Measurements from ENCODE around the gene MTAP.
A peak's percentile ranks its signal among the peaks of the same experiment; 100 is the strongest.

Gene MTAP

GRCh38 chr9:21903380-21903965 lies 101.0 kb downstream of the MTAP start:
- no peak for DNase-seq (ENCODE audit: low spot score)
- H3K27ac ChIP-seq: no peak overlapping the region
- TF ChIP-seq CTCF (conservative IDR thresholded peaks at IDR 0.05; ENCODE audit: low read depth): no peak
- ChIA-PET POLR2A (ENCODE audit: low non-redundant PET) (no interaction called here), CTCF (interaction anchor here (0.6 kb wide), 1 partner anchor 90 kb away, joined by 3 read pairs; no protein-coding TSS in a partner anchor)

GRCh38 chr9:21904371-21904770 lies 101.9 kb downstream of the MTAP start:
- H3K27ac ChIP-seq: no peak overlapping the region
- ChIA-PET CTCF (interaction anchor here (0.7 kb wide), 1 partner anchor 81 kb away, joined by 5 read pairs; no protein-coding TSS in a partner anchor), POLR2A (ENCODE audit: low non-redundant PET) (no interaction called here)
- no peak for TF ChIP-seq CTCF (conservative IDR thresholded peaks at IDR 0.05; ENCODE audit: low read depth)
- no peak for DNase-seq (ENCODE audit: low spot score)

- H3K27ac ChIP-seq: no peak overlapping the region
- no peak for TF ChIP-seq CTCF (conservative IDR thresholded peaks at IDR 0.05; ENCODE audit: low read depth)
- ChIA-PET POLR2A (ENCODE audit: low non-redundant PET) (no interaction called here), CTCF (interaction anchor here (0.6 to 0.7 kb wide), 2 partner anchors 16 to 81 kb away, joined by 3 to 5 read pairs; no protein-coding TSS in a partner anchor)
- no peak for DNase-seq (ENCODE audit: low spot score)
These were observed 102.3 kb downstream of the MTAP start for GRCh38 chr9:21904776-21905175.

- ChIA-PET CTCF (interaction anchor here (0.6 to 0.7 kb wide), 2 partner anchors 101 to 1450 kb away, joined by 3 to 4 read pairs; no protein-coding TSS in a partner anchor), POLR2A (ENCODE audit: low non-redundant PET) (no interaction called here)
- no peak for TF ChIP-seq CTCF (conservative IDR thresholded peaks at IDR 0.05; ENCODE audit: low read depth)
- no peak for DNase-seq (ENCODE audit: low spot score)
- H3K27ac ChIP-seq: no peak overlapping the region
These were observed 103.8 kb downstream of the MTAP start for GRCh38 chr9:21906213-21906612.

GRCh38 chr9:21906881-21907280 lies 104.4 kb downstream of the MTAP start:
- H3K27ac ChIP-seq: no peak overlapping the region
- POLR2A ChIA-PET (ENCODE audit: low non-redundant PET): no interaction called here
- TF ChIP-seq CTCF (conservative IDR thresholded peaks at IDR 0.05; ENCODE audit: low read depth): no peak
- no peak for DNase-seq (ENCODE audit: low spot score)
- CTCF ChIA-PET: no interaction called here

GRCh38 chr9:21919377-21920362 lies 117.2 kb downstream of the MTAP start:
- peak; percentile 36 for DNase-seq (ENCODE audit: low spot score)
- no peak for TF ChIP-seq CTCF (conservative IDR thresholded peaks at IDR 0.05; ENCODE audit: low read depth)
- H3K27ac ChIP-seq: no peak overlapping the region
- ChIA-PET CTCF (interaction anchor here (0.6 kb wide), 1 partner anchor 252 kb away, joined by 3 read pairs; no protein-coding TSS in a partner anchor), POLR2A (ENCODE audit: low non-redundant PET) (no interaction called here)

All from RWPE1 (cell line).